ENCODE data around the gene GGPS1. TPM values are rescaled to one million over a fixed set of nuclear protein-coding genes. Genes with fewer than 3 reads are reported as not detected.
A peak's percentile ranks its signal among the peaks of the same experiment; 100 is the strongest.

The GGPS1 gene
- total RNA-seq, 1 donor from 2014 or later = 29.8 TPM

- no peak overlapping the region for H3K4me3 ChIP-seq
- DNase-seq (no peak), ATAC-seq (no peak)
- intact Hi-C loops (cut with DNase I) = no loop called here
- H3K4me1 ChIP-seq = peaks cover 48% of the 10 kb centered on the region
- H3K27me3 ChIP-seq (ENCODE audit: low read depth) = no peaks in the 10 kb centered on the region
- no peaks in the 10 kb centered on the region for H3K9me3 ChIP-seq
- no peaks in the 10 kb centered on the region for H3K36me3 ChIP-seq
- no peak overlapping the region for H3K27ac ChIP-seq
- no peak for TF ChIP-seq CTCF (IDR thresholded peaks at IDR 0.05)
Observed at GRCh38 chr1:235313262-235313661, 15.1 kb upstream of the GGPS1 start.

GRCh38 chr1:235313931-235314678, 14.3 kb upstream of the GGPS1 start:
- peaks cover 48% of the 10 kb centered on the region for H3K4me1 ChIP-seq
- H3K4me3 ChIP-seq = no peak overlapping the region
- no peak for ATAC-seq
- intact Hi-C loops (cut with DNase I) = no loop called here
- no peak for TF ChIP-seq CTCF (IDR thresholded peaks at IDR 0.05)
- H3K27me3 ChIP-seq (ENCODE audit: low read depth) = no peaks in the 10 kb centered on the region
- H3K27ac ChIP-seq = no peak overlapping the region
- peaks cover 3% of the 10 kb centered on the region for H3K36me3 ChIP-seq
- H3K9me3 ChIP-seq = no peaks in the 10 kb centered on the region
- no peak for DNase-seq

- H3K4me3 ChIP-seq = no peak overlapping the region
- peaks cover 47% of the 10 kb centered on the region for H3K4me1 ChIP-seq
- H3K9me3 ChIP-seq = no peaks in the 10 kb centered on the region
- ATAC-seq (no peak), DNase-seq (no peak)
- no peak overlapping the region for H3K27ac ChIP-seq
- no peaks in the 10 kb centered on the region for H3K27me3 ChIP-seq (ENCODE audit: low read depth)
- peaks cover 11% of the 10 kb centered on the region for H3K36me3 ChIP-seq
- intact Hi-C loops (cut with DNase I) = no loop called here
- TF ChIP-seq CTCF (IDR thresholded peaks at IDR 0.05) = no peak
Observed at GRCh38 chr1:235315173-235315572, 13.2 kb upstream of the GGPS1 start.

GRCh38 chr1:235315735-235316134, 12.6 kb upstream of the GGPS1 start:
- Histone ChIP-seq H3K4me3 (no peak overlapping the region), H3K9me3 (no peaks in the 10 kb centered on the region), H3K36me3 (peaks cover 11% of the 10 kb centered on the region), H3K27me3 (ENCODE audit: low read depth) (no peaks in the 10 kb centered on the region), H3K27ac (no peak overlapping the region), H3K4me1 (peaks cover 49% of the 10 kb centered on the region)
- no peak for TF ChIP-seq CTCF (IDR thresholded peaks at IDR 0.05)
- DNase-seq (no peak), ATAC-seq (no peak)
- intact Hi-C loops (cut with DNase I) = no loop called here

DNA sequence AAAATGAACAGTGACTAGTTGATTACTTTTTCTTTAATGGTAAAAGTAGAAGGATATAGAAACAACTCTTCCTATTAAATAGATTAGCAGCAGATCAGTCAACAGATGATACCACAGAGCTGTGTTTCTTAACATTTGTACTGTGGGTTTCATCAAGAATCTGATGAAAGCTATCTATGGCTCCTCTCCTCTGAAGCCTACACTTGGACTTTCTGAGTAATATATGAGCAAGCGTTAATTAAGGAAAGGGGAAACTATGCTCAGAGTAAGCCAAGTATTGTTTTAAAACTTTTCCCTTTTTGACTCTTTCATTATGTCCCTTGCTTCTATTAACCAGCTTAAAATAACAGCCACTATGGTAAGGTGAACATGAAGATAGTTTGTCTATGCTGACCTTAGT, 11.2 kb upstream of the GGPS1 start:
- no peak overlapping the region for H3K27ac ChIP-seq
- no peaks in the 10 kb centered on the region for H3K27me3 ChIP-seq (ENCODE audit: low read depth)
- peak in 1 of 2 donors; percentile 39 for ATAC-seq
- H3K4me1 ChIP-seq = peaks cover 41% of the 10 kb centered on the region
- no peak for DNase-seq
- peaks cover 11% of the 10 kb centered on the region for H3K36me3 ChIP-seq
- H3K9me3 ChIP-seq = no peaks in the 10 kb centered on the region
- TF ChIP-seq CTCF (IDR thresholded peaks at IDR 0.05) = no peak
- intact Hi-C loops (cut with DNase I) = no loop called here
- no peak overlapping the region for H3K4me3 ChIP-seq

Measured in lower lobe of right lung (tissue), 2 donors.